Measurements from ENCODE around the gene LMX1A. TPM values are rescaled to one million over a fixed set of nuclear protein-coding genes. Genes with fewer than 3 reads are reported as not detected.

The LMX1A gene
- polyA plus RNA-seq, 1 donor from 2014 or later: 0.47 TPM

DNA sequence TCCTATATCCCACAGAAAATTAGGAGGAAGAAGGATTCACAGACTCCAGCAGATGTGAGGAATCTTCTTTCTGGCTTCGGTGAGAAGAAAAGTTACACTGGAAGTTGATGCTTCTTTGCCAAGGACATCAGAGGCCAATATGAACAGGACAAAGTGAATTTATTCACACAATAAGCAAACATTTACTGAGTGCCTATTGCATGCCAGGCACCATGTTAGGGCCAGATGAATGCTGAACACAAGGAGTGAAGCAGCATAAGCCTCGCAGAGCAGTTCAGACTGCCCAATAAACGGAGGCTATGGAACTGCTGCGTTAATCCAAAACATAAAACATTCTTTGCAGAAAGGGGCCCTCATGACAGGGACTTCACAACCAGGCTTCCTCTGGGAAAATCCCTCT is 114.6 kb downstream of the LMX1A start:
- H3K9ac ChIP-seq (ENCODE audit: low read length): no peak overlapping the region
- H3K9me3 ChIP-seq (ENCODE audit: low read length): no peaks in the 10 kb centered on the region
- no peaks in the 10 kb centered on the region for H3K79me2 ChIP-seq (replicated peaks; ENCODE audit: insufficient read depth, low read length)
- H3K9me2 ChIP-seq (ENCODE audit: insufficient read depth, low read length): no peaks in the 10 kb centered on the region
- no peak overlapping the region for H3K4me3 ChIP-seq (ENCODE audit: low read length)
- no peak for TF ChIP-seq RAD21 (conservative IDR thresholded peaks at IDR 0.05)
- no peak for TF ChIP-seq CTCF (IDR thresholded peaks at IDR 0.05; ENCODE audit: poor library complexity, severe bottlenecking)
- TF ChIP-seq POLR2AphosphoS5 (IDR thresholded peaks at IDR 0.05): no peak
- TF ChIP-seq TAF1 (IDR thresholded peaks at IDR 0.05; ENCODE audit: low read depth): no peak
- no peak for TF ChIP-seq EP300 (conservative IDR thresholded peaks at IDR 0.05; ENCODE audit: poor library complexity, severe bottlenecking)
- no peak for TF ChIP-seq MXI1 (conservative IDR thresholded peaks at IDR 0.05; ENCODE audit: poor library complexity, severe bottlenecking)
- no peak for TF ChIP-seq EZH2 (IDR thresholded peaks at IDR 0.05; ENCODE audit: borderline replicate concordance, insufficient read depth, low read length, poor library complexity, severe bottlenecking)
- TF ChIP-seq, protein P1, sequence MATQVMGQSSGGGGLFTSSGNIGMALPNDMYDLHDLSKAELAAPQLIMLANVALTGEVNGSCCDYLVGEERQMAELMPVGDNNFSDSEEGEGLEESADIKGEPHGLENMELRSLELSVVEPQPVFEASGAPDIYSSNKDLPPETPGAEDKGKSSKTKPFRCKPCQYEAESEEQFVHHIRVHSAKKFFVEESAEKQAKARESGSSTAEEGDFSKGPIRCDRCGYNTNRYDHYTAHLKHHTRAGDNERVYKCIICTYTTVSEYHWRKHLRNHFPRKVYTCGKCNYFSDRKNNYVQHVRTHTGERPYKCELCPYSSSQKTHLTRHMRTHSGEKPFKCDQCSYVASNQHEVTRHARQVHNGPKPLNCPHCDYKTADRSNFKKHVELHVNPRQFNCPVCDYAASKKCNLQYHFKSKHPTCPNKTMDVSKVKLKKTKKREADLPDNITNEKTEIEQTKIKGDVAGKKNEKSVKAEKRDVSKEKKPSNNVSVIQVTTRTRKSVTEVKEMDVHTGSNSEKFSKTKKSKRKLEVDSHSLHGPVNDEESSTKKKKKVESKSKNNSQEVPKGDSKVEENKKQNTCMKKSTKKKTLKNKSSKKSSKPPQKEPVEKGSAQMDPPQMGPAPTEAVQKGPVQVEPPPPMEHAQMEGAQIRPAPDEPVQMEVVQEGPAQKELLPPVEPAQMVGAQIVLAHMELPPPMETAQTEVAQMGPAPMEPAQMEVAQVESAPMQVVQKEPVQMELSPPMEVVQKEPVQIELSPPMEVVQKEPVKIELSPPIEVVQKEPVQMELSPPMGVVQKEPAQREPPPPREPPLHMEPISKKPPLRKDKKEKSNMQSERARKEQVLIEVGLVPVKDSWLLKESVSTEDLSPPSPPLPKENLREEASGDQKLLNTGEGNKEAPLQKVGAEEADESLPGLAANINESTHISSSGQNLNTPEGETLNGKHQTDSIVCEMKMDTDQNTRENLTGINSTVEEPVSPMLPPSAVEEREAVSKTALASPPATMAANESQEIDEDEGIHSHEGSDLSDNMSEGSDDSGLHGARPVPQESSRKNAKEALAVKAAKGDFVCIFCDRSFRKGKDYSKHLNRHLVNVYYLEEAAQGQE (IDR thresholded peaks at IDR 0.05; ENCODE audit: borderline replicate concordance): no peak
- TF ChIP-seq SMC3 (conservative IDR thresholded peaks at IDR 0.05; ENCODE audit: poor library complexity): no peak
- H3K27me3 ChIP-seq (ENCODE audit: insufficient read depth, low read depth, low read length): no peaks in the 10 kb centered on the region
- no peak overlapping the region for H3K4me2 ChIP-seq (ENCODE audit: low read length)
- no peak overlapping the region for H3K27ac ChIP-seq (ENCODE audit: low read length)
- H2AFZ ChIP-seq (ENCODE audit: low read depth, low read length): no peak overlapping the region
- H4K20me1 ChIP-seq (ENCODE audit: insufficient read depth): no peaks in the 10 kb centered on the region
- no peaks in the 10 kb centered on the region for H3K36me3 ChIP-seq (ENCODE audit: insufficient read depth, low read length)
- no peaks in the 10 kb centered on the region for H3F3A ChIP-seq (ENCODE audit: insufficient read depth, low read length, poor library complexity, severe bottlenecking)

DNA sequence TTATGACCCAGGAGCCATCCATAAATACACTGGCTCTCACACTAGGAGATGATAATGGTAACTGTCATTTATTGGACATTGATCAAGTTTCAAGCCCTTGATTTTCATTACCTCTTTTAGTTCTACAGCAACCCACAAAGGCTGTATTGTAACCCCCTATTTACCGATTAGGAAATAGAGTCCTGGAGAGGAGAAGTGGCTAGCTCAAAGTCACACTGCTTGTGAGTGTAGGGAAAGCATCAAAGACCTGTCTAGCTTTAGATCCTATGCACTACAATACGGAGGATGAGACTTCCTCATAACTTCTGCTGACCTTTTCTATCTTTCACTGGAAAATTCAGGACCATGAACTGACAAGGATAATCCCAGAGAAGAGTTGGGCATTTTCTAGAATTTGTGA is 115.2 kb downstream of the LMX1A start:
- Histone ChIP-seq H3K27ac (ENCODE audit: low read length) (no peak overlapping the region), H3K9me3 (ENCODE audit: low read length) (no peaks in the 10 kb centered on the region), H3K27me3 (ENCODE audit: insufficient read depth, low read depth, low read length) (no peaks in the 10 kb centered on the region), H3K36me3 (ENCODE audit: insufficient read depth, low read length) (no peaks in the 10 kb centered on the region), H2AFZ (ENCODE audit: low read depth, low read length) (no peak overlapping the region), H3K9me2 (ENCODE audit: insufficient read depth, low read length) (no peaks in the 10 kb centered on the region), H4K20me1 (ENCODE audit: insufficient read depth) (no peaks in the 10 kb centered on the region), H3K79me2 (replicated peaks; ENCODE audit: insufficient read depth, low read length) (no peaks in the 10 kb centered on the region), H3F3A (ENCODE audit: insufficient read depth, low read length, poor library complexity, severe bottlenecking) (no peaks in the 10 kb centered on the region), H3K4me2 (ENCODE audit: low read length) (no peak overlapping the region), H3K9ac (ENCODE audit: low read length) (no peak overlapping the region), H3K4me3 (ENCODE audit: low read length) (no peak overlapping the region)
- TF ChIP-seq SMC3 (conservative IDR thresholded peaks at IDR 0.05; ENCODE audit: poor library complexity) (no peak), POLR2AphosphoS5 (IDR thresholded peaks at IDR 0.05) (no peak), EP300 (conservative IDR thresholded peaks at IDR 0.05; ENCODE audit: poor library complexity, severe bottlenecking) (no peak), EZH2 (IDR thresholded peaks at IDR 0.05; ENCODE audit: borderline replicate concordance, insufficient read depth, low read length, poor library complexity, severe bottlenecking) (no peak), RAD21 (conservative IDR thresholded peaks at IDR 0.05) (no peak), CTCF (IDR thresholded peaks at IDR 0.05; ENCODE audit: poor library complexity, severe bottlenecking) (no peak), TAF1 (IDR thresholded peaks at IDR 0.05; ENCODE audit: low read depth) (no peak), MXI1 (conservative IDR thresholded peaks at IDR 0.05; ENCODE audit: poor library complexity, severe bottlenecking) (no peak)
- TF ChIP-seq, protein P1 (IDR thresholded peaks at IDR 0.05; ENCODE audit: borderline replicate concordance): no peak

All from neural cell (in vitro differentiated cells).